Panc1 (cell line): ENCODE data around the gene LRRC45. TPM values are rescaled to one million over a fixed set of nuclear protein-coding genes. Genes with fewer than 3 reads are reported as not detected.
A peak's percentile ranks its signal among the peaks of the same experiment; 100 is the strongest.

ENCODE experiments used
- ATAC-seq: fragments of 200-7000 bp; cut with Tn5 transposase; 2 replicates; pipeline ENCODE4 v1.9.1; 2020; ENCODE audit warnings: mild to moderate bottlenecking, moderate library complexity
- BruUV-seq: library from RNA; stranded (reverse); fragments of 400-500 nt; replicated peaks from 2 replicates; lab custom pipeline; 2021; lab: Mats Ljungman, UMichigan
- CTCF ChIA-PET: fragments of 300-600 bp; sonication (Branson Sonifier 250); formaldehyde crosslinking; loops from one replicate; lab custom pipeline; 2022; ENCODE audit warnings: antibody characterized with exemption; lab: Charles Lee
- POLR2A ChIA-PET: fragments of 300-600 bp; sonication (Branson Sonifier 250); formaldehyde crosslinking; loops from one replicate; lab custom pipeline; 2022; ENCODE audit warnings: antibody characterized with exemption; lab: Charles Lee
- DNase-seq: peaks from one replicate; pipeline ENCODE4 v3.0.0-alpha.2; 2010; ENCODE audit warnings: low read depth, low spot score
- H3K27ac ChIP-seq: 2 replicates; pipeline ENCODE4 v1.5.1; 2011; ENCODE audit warnings: mild to moderate bottlenecking, low read length, inconsistent platforms
- H3K27me3 ChIP-seq: fragments of 200-500 bp; sonication (Bioruptor generic); 2 replicates; pipeline ENCODE4 v1.6.0; 2014; ENCODE audit warnings: low read length, inconsistent platforms; ENCODE audit not compliant: control insufficient read depth, insufficient read depth
- H3K36me3 ChIP-seq: fragments of 200-500 bp; sonication (Bioruptor generic); 2 replicates; pipeline ENCODE4 v1.5.1; 2014; ENCODE audit warnings: inconsistent platforms, mild to moderate bottlenecking, low read length, moderate library complexity; ENCODE audit not compliant: control insufficient read depth, insufficient read depth
- H3K4me1 ChIP-seq: 2 replicates; pipeline ENCODE4 v1.5.1; 2011; ENCODE audit warnings: inconsistent platforms, mild to moderate bottlenecking, low read length, moderate library complexity; ENCODE audit not compliant: control insufficient read depth, insufficient read depth
- H3K4me3 ChIP-seq, 2 experiments: 2 replicates each; pipeline ENCODE4 v1.5.1; 2011 to 2012; ENCODE audit warnings: low read depth in 2 of 2, low read length in 2 of 2, mild to moderate bottlenecking in 2 of 2, inconsistent platforms in 1 of 2, moderate library complexity in 1 of 2
- H3K9me3 ChIP-seq: fragments of 200-500 bp; sonication (Bioruptor generic); 2 replicates; pipeline ENCODE4 v1.5.1; 2014; ENCODE audit warnings: low read depth, mild to moderate bottlenecking, inconsistent platforms, low read length, moderate library complexity; ENCODE audit not compliant: control insufficient read depth, insufficient read depth
- CTCF ChIP-seq: fragments of 450-650 bp; IDR thresholded peaks from 2 replicates; pipeline ENCODE4 v1.5.1; 2017; ENCODE audit warnings: mild to moderate bottlenecking
- POLR2AphosphoS5 ChIP-seq: IDR thresholded peaks from 2 replicates; pipeline ENCODE4 v1.6.1; 2012; ENCODE audit warnings: mild to moderate bottlenecking, low read depth, low read length, moderate library complexity
- SIN3A ChIP-seq: IDR thresholded peaks from 2 replicates; pipeline ENCODE4 v1.6.1; 2012; ENCODE audit warnings: low read depth, mild to moderate bottlenecking, low read length, moderate library complexity, borderline replicate concordance; ENCODE audit not compliant: insufficient read depth
- TCF7L2 ChIP-seq: IDR thresholded peaks from 2 replicates; pipeline ENCODE4 v1.6.1; 2011; ENCODE audit warnings: mild to moderate bottlenecking, low read depth, low read length, inconsistent platforms
- in situ Hi-C: cut with HindIII; loops from 2 replicates; pipeline ENCODE4 v1.10.0; 2016; ENCODE audit warnings: low sequenced_read_pairs, low pct_unique_long_range_greater_than_20kb
- intact Hi-C: fragments of 100-400 bp; cut with micrococcal nuclease; formaldehyde crosslinking; loops from one replicate; pipeline ENCODE4 v1.10.0; 2022; ENCODE audit not compliant: unreplicated experiment
- total RNA-seq: library from RNA; stranded (reverse); gene quantifications from one replicate; pipeline ENCODE4 v1.2.1, GENCODE V29; 2021; ENCODE audit not compliant: unreplicated experiment
- TF ChIP-seq, protein P1 (sequence below), 2 experiments: IDR thresholded peaks; 2 replicates each; pipeline ENCODE4 v1.6.1; 2011 to 2012; ENCODE audit warnings: low read depth in 2 of 2, control low read depth in 1 of 2, low read length in 1 of 2, mild to moderate bottlenecking in 1 of 2, moderate library complexity in 1 of 2; ENCODE audit not compliant: insufficient read depth in 1 of 2

The LRRC45 gene
- total RNA-seq, 1 experiment from 2014 or later: 29.9 TPM

DNA sequence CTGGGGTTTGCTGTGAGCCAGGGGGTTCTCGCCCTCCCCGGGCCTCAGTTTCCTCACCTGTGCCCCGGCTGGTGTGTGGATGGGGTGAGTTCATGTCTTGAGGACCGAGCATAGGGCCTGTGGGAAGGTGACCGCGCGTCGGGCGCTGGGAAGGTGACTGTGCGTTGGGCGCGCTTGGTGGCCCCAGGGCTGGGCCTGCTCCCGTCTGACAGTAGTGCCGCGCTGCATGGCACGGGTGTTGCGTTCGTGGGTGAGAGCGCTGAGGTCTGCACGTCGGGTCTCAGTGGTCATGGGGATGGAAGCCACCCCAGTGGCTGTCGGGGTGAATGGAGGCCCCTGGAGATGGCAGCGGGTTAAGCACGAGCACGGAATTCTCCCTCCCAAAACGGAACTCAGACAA is 36.5 kb upstream of the LRRC45 start:
- Histone ChIP-seq H3K36me3 (no peaks in the 10 kb centered on the region), H3K4me3 (no peak overlapping the region), H3K9me3 (no peaks in the 10 kb centered on the region), H3K4me1 (peaks cover 10% of the 10 kb centered on the region), H3K27ac (no peak overlapping the region), H3K27me3 (no peaks in the 10 kb centered on the region)
- no peak for DNase-seq
- in situ Hi-C loops (no loop called here), intact Hi-C loops (no loop called here)
- BruUV-seq: TSS peak; percentile 59
- POLR2A ChIA-PET: no interaction called here
- TF ChIP-seq POLR2AphosphoS5 (no peak), SIN3A (no peak), CTCF (no peak), TCF7L2 (no peak)
- TF ChIP-seq, protein P1, sequence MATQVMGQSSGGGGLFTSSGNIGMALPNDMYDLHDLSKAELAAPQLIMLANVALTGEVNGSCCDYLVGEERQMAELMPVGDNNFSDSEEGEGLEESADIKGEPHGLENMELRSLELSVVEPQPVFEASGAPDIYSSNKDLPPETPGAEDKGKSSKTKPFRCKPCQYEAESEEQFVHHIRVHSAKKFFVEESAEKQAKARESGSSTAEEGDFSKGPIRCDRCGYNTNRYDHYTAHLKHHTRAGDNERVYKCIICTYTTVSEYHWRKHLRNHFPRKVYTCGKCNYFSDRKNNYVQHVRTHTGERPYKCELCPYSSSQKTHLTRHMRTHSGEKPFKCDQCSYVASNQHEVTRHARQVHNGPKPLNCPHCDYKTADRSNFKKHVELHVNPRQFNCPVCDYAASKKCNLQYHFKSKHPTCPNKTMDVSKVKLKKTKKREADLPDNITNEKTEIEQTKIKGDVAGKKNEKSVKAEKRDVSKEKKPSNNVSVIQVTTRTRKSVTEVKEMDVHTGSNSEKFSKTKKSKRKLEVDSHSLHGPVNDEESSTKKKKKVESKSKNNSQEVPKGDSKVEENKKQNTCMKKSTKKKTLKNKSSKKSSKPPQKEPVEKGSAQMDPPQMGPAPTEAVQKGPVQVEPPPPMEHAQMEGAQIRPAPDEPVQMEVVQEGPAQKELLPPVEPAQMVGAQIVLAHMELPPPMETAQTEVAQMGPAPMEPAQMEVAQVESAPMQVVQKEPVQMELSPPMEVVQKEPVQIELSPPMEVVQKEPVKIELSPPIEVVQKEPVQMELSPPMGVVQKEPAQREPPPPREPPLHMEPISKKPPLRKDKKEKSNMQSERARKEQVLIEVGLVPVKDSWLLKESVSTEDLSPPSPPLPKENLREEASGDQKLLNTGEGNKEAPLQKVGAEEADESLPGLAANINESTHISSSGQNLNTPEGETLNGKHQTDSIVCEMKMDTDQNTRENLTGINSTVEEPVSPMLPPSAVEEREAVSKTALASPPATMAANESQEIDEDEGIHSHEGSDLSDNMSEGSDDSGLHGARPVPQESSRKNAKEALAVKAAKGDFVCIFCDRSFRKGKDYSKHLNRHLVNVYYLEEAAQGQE (IDR thresholded peaks at IDR 0.05; ENCODE audit: insufficient read depth in 1 of 2, low read depth in 2 of 2, low read length in 1 of 2): no peak
- CTCF ChIA-PET: no interaction called here
- ATAC-seq: no peak

DNA sequence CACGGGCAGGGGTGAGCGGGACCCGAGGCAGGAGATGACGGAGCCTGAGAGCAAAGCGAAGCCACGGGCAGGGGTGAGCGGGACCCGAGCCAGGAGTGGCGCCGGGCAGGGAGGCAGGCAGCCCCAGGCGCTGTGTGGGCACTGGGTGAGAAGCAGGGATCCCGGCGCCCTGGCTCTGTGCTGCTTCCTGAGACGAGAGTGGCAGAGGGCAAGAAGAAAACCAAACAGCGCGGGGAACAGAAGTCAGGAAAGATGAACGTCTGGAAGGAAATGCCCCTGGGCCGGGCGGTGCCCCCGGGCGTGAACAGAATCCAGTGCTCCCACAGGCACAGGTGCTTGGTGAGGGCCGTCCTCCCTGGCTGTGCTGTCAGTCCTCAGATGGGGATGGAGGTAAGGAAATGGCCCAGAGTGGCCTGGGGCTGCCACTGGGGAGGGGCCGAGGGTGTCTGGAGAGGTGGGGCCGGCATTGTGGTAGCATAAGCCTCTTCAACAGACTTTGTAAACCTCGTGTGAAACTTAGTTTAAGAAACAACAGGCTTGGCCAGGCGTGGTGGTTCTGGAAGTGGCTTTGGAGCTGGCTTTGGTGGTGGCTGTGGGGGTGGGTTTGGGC is 35.8 kb upstream of the LRRC45 start:
- CTCF ChIA-PET: no interaction called here
- intact Hi-C loops: no loop called here
- ATAC-seq (no peak), DNase-seq (no peak)
- TF ChIP-seq POLR2AphosphoS5 (no peak), CTCF (no peak), TCF7L2 (no peak), SIN3A (no peak)
- TF ChIP-seq, protein P1 (IDR thresholded peaks at IDR 0.05; ENCODE audit: insufficient read depth in 1 of 2, low read depth in 2 of 2, low read length in 1 of 2): no peak
- no peaks in the 10 kb centered on the region for H3K27me3 ChIP-seq
- H3K27ac ChIP-seq: no peak overlapping the region
- H3K36me3 ChIP-seq: no peaks in the 10 kb centered on the region
- H3K4me3 ChIP-seq: no peak overlapping the region
- peaks cover 17% of the 10 kb centered on the region for H3K4me1 ChIP-seq
- POLR2A ChIA-PET: no interaction called here
- in situ Hi-C loops: no loop called here
- BruUV-seq: no TSS peak
- no peaks in the 10 kb centered on the region for H3K9me3 ChIP-seq
